Measurements from ENCODE around the gene PDCD4. TPM values are rescaled to one million over a fixed set of nuclear protein-coding genes. Genes with fewer than 3 reads are reported as not detected.

The PDCD4 gene
- total RNA-seq, 1 donor from 2014 or later: 55.5 TPM

GRCh38 chr10:110834629-110835301 is 37.0 kb upstream of the PDCD4 start:
- TF ChIP-seq CTCF (conservative IDR thresholded peaks at IDR 0.05; ENCODE audit: low read depth, low read length): no peak

DNA sequence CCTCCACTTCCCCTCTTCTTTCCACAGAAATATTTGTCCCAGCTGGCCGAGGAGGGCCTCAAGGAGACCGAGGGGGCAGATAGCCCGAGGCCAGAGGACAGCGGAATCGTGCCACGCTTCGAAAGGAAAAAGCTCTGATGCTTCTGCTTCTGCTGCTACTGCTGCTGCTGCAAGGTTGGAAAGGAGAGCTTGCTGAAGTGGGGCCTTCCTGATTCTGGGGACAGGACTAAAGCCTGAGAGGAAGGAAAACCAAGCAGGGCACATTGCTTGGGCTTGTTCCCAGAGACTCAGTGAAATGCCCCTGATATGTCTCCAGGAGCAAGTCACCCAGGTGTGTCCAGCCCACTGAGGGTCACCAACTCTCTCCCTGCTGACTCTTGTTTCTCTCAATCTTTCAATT is 35.9 kb upstream of the PDCD4 start:
- H3K4me3 ChIP-seq (ENCODE audit: low read depth, low read length): no peak overlapping the region
- DNase-seq (ENCODE audit: low read depth): no peak
- no peak for TF ChIP-seq CTCF (conservative IDR thresholded peaks at IDR 0.05; ENCODE audit: low read depth, low read length)

More at GRCh38 chr10:110834629-110835301, 37.0 kb upstream of the PDCD4 start:
- DNase-seq (ENCODE audit: low read depth): no peak
- H3K4me3 ChIP-seq (ENCODE audit: low read depth, low read length): no peak overlapping the region

DNA sequence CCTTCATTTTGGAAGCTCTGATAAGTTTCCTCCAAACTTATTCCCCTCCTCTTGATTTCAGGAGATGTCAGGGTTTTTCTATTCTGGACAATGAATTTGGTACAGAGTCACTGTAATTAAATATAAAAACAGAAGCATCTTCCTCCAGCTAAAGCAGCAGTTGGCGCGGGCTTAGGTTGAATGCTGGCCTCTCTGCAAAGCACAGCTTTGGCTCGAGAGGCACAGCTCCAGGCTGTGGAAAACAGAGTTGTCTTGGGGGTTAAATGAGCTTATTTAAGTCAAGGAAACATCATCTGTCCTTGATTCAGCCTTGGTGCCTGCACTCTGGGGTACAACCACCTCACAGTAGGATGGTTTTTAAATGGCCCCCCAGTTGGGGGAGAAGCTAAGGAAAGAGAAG is 35.0 kb upstream of the PDCD4 start:
- no peak for TF ChIP-seq CTCF (conservative IDR thresholded peaks at IDR 0.05; ENCODE audit: low read depth, low read length)
- no peak overlapping the region for H3K4me3 ChIP-seq (ENCODE audit: low read depth, low read length)
- no peak for DNase-seq (ENCODE audit: low read depth)

- no peak for TF ChIP-seq CTCF (conservative IDR thresholded peaks at IDR 0.05; ENCODE audit: low read depth, low read length)
- no peak overlapping the region for H3K4me3 ChIP-seq (ENCODE audit: low read depth, low read length)
- no peak for DNase-seq (ENCODE audit: low read depth)
Measured at GRCh38 chr10:110837418-110838171, 34.1 kb upstream of the PDCD4 start.

DNA sequence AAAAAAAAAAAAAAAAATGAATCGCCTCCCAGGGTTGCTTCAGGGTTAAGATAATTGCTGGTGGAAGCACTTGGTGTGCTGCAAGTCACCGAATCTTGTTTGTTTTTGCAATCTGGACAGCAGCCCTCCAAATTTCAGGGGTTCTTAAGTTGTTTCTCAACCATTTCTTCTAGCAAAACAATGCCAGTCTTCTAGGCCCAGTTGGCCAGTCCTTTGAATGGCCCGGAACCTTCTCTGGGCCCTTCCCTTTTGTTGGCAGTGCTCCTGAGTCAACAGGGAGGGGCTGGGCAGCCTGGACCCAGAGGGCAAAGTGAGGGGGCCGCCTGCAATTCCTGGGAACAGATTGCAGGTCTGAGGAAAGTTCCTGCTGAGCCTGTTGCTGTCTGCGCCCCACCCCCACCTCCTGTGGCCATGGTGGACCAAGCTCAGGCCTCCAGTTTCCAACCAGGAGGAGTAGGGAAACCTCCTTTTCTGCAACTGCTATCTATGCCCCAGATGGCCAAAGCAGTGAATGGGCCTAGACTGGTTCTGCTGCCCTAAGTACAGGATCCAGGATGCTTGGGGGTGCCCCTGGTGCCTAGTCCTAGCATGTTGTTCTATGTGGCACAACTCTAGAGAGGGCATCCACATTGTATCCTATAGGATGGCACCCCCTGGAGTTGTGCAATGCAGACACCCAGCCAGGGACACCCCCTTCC is 31.4 kb upstream of the PDCD4 start:
- no peak overlapping the region for H3K4me3 ChIP-seq (ENCODE audit: low read depth, low read length)
- no peak for TF ChIP-seq CTCF (conservative IDR thresholded peaks at IDR 0.05; ENCODE audit: low read depth, low read length)
- no peak for DNase-seq (ENCODE audit: low read depth)

GRCh38 chr10:110840923-110841428 is 30.8 kb upstream of the PDCD4 start:
- no peak for DNase-seq (ENCODE audit: low read depth)
- TF ChIP-seq CTCF (conservative IDR thresholded peaks at IDR 0.05; ENCODE audit: low read depth, low read length): no peak
- H3K4me3 ChIP-seq (ENCODE audit: low read depth, low read length): no peak overlapping the region

Data from epithelial cell of proximal tubule (primary cell).